HCT116 (cell line): ENCODE measurements around the gene FURIN.

ENCODE experiments used
- CEBPB ChIP-seq: IDR thresholded peaks from 2 replicates; pipeline ENCODE4 v1.6.1; 2012; ENCODE audit warnings: low read depth
- POLR2A ChIP-seq: IDR thresholded peaks from 2 replicates; pipeline ENCODE4 v1.7.0; 2011; ENCODE audit warnings: borderline replicate concordance; ENCODE audit not compliant: insufficient read depth, insufficient read length; ENCODE audit errors: extremely low read depth
- SIN3A ChIP-seq: IDR thresholded peaks from 2 replicates; pipeline ENCODE4 v1.6.1; 2012; ENCODE audit warnings: low read depth
- SRF ChIP-seq: IDR thresholded peaks from 2 replicates; pipeline ENCODE4 v1.6.1; 2012; ENCODE audit warnings: low read depth
- TF ChIP-seq, protein P1 (sequence below): IDR thresholded peaks from 2 replicates; pipeline ENCODE4 v1.6.1; 2011; ENCODE audit warnings: mild to moderate bottlenecking, low read length, moderate library complexity; ENCODE audit not compliant: insufficient replicate concordance; ENCODE audit errors: extremely low read depth
- TF ChIP-seq, protein P2 (sequence below), 3 experiments: fragments of 200-600 bp in 1 of 3; sonication (generic) in 1 of 3; IDR thresholded peaks in 2 of 3; conservative IDR thresholded peaks in 1 of 3; 2 replicates each; pipeline ENCODE4 v1.5.1; 2012 to 2017; ENCODE audit warnings: low read depth in 2 of 3, low read length in 2 of 3, antibody characterized with exemption in 1 of 3, borderline replicate concordance in 1 of 3, control low read depth in 1 of 3, mild to moderate bottlenecking in 1 of 3, mixed read lengths in 1 of 3, mixed run types in 1 of 3, moderate library complexity in 1 of 3; ENCODE audit not compliant: insufficient read depth in 1 of 3

DNA sequence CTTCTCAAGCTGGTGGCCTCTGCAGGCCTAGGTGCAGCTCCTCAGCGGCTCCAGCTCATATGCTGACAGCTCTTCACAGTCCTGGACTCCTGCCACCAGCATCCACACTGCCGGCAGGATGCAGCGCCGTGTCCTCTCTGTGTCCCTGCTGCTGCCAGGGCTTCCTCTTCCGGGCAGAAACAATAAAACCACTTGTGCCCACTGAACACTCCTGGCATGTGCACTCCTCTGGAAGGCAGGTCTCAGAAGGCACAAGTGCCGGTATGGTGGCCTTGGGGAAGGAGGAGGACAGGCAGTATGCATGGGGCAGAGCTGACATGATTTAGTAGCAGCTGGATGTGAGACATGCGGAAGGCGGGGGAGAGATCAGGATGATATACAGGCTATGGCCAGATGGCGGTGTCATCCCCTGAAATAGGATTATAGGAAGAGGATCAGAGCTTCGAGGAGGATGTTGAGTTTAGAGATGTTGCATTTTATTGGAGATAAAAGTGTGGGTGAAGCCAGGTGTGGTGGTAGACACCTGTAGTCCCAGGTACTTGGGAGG, 27.3 kb downstream of the FURIN start:
- TF ChIP-seq SRF (no peak), CEBPB (no peak), POLR2A (no peak), SIN3A (no peak)
- TF ChIP-seq, protein P1, sequence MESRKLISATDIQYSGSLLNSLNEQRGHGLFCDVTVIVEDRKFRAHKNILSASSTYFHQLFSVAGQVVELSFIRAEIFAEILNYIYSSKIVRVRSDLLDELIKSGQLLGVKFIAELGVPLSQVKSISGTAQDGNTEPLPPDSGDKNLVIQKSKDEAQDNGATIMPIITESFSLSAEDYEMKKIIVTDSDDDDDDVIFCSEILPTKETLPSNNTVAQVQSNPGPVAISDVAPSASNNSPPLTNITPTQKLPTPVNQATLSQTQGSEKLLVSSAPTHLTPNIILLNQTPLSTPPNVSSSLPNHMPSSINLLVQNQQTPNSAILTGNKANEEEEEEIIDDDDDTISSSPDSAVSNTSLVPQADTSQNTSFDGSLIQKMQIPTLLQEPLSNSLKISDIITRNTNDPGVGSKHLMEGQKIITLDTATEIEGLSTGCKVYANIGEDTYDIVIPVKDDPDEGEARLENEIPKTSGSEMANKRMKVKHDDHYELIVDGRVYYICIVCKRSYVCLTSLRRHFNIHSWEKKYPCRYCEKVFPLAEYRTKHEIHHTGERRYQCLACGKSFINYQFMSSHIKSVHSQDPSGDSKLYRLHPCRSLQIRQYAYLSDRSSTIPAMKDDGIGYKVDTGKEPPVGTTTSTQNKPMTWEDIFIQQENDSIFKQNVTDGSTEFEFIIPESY, result no peak
- TF ChIP-seq, protein P2, sequence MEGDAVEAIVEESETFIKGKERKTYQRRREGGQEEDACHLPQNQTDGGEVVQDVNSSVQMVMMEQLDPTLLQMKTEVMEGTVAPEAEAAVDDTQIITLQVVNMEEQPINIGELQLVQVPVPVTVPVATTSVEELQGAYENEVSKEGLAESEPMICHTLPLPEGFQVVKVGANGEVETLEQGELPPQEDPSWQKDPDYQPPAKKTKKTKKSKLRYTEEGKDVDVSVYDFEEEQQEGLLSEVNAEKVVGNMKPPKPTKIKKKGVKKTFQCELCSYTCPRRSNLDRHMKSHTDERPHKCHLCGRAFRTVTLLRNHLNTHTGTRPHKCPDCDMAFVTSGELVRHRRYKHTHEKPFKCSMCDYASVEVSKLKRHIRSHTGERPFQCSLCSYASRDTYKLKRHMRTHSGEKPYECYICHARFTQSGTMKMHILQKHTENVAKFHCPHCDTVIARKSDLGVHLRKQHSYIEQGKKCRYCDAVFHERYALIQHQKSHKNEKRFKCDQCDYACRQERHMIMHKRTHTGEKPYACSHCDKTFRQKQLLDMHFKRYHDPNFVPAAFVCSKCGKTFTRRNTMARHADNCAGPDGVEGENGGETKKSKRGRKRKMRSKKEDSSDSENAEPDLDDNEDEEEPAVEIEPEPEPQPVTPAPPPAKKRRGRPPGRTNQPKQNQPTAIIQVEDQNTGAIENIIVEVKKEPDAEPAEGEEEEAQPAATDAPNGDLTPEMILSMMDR (IDR thresholded peaks at IDR 0.05 in 2 of 3, conservative IDR thresholded peaks at IDR 0.05 in 1 of 3; ENCODE audit: borderline replicate concordance in 1 of 3, insufficient read depth in 1 of 3, low read depth in 2 of 3, low read length in 2 of 3), result 0 out of 6 replicates have a peak, but pooled peaks of 1 of the 3 experiments have one; percentile 25
